NOMO-1 (cell line): Measurements from ENCODE around the gene SLC38A10.
A peak's percentile ranks its signal among the peaks of the same experiment; 100 is the strongest.

ENCODE experiments used
- DNase-seq, 2 experiments: peaks; one replicate each; lab custom pipeline; 2025; ENCODE audit not compliant: unreplicated experiment in 2 of 2; lab: John Stamatoyannopoulos, UW

Gene SLC38A10

DNA sequence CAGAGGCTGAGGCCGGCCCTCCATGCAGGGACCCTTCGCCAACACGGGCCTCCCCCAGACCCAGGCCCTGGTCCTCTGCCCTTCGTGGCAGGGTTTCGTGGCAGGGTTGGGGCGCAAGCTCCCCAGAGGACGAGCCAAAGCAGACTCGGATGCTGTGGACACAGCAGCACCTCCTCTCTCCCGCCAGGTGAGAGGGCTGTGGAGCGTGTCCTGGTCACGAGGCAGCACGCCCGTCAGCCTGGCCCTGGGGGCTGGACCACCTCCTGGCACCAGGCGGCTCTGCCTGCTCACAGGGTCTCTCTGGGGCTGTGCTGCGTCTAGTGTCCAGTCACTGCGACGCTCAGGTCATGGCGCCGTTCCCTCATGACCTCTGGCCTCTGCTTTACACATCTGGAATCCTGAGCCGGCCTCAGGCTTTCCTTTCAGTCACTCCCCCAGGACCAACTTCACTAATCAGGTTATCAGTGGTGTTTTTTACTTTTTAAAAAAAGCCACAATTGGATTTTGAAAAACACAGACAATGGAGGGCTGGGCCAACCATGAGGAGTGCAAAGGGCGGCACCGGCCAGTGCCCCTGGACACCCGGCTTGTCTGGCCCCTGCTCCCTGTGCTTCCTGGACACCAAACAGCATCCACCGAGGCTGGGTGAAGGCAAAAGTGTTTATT, 50.6 kb downstream of the SLC38A10 start:
- DNase-seq, result no peak

DNA sequence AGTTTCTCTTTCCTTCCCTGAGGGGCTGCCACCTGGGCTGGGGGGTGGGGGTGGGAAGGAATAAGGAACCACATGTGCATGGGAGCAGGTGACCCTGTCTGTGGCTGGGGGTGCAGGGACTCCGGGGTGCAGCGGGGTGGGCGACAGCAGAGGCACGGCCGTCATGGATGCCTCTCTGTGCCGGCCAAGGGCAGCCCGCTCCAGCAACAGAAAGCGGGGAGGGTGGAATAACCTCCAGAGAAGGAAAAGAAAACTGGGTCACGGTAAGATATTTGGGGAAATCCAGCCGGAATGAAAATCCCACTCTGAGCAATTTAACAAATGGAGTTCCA, 51.8 kb downstream of the SLC38A10 start:
- no peak for DNase-seq

DNA sequence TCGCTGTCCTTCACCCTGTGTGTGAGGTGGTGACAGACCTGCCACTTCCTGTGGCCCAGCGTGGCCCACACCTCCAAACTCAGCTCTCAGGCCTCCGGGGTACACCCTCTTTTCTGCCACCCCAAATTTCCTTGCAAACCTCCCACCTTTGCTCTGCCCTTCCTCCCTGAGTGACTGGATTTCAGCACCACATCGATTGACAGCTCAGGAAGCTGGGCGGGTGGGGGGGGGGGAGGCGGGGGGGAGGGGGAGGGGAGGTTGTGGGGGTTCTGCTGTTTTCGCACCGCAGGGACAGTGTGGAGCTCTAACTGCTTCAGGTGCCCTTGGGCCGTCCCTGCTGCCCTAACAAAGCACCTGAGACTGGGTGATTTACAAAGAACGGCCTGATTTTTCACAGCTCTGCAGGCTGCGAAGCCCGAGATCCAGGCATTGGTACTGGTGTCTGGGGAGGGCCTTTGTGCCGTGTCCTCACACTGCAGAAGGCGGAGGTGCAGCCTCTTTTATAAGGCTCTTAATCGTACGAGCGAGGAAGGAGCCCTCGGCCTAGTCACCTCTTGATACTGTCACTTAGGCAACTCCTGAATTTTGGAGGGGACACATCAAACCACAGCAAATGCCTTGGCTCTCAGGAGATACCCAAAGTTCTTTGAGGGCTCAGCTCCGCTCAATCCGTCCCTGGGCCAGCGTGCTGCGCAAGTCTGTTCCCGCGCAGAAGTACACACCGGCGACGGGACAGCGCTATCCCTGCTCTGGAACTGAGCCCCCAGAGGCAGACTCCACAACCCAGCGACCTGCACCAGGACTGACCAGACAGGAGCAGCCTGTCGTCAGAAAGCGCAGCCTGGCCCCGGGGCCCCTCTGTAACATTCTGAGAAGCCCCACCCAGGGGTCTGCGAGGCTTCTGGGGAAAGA, 52.4 kb downstream of the SLC38A10 start:
- DNase-seq, result no peak

DNA sequence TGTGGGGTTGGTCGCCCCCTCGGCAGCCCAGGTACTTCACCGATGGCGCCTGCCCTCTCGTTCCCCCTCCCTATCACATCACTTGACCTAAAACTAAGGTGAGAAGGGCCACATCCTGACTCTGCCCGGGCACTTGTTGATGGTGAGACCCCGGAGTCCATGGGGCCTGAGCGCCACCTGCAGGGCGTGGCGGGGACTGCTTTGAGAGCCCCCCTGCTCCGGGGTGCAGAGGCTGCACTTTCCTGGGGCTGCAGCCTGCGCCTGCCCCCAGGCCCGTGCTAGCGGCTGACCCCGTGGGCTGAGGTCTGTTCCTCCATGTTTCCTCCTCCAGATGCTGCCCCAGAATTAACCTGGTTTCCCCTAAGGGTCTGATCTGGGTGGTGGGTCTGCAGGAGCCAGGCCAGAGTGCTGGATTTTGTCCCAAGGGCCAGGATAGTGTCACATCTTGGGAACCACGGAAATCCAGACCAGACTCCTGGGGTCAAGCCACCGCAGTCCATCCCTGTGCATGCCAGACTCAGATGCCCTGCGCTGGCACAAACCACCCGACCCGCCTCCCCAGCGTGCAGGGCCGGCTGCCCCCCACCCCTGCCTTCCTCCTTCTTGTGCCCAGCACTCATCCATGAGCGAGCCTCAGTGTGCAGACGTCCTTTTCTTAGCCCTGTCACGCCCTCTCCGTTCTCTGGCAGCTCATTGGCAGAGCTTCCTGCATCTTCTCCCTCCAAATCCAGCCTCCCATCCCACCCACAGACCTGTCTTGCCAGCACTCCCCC, 53.3 kb downstream of the SLC38A10 start:
- DNase-seq, result peak in 1 of 2 experiments; percentile 42

DNA sequence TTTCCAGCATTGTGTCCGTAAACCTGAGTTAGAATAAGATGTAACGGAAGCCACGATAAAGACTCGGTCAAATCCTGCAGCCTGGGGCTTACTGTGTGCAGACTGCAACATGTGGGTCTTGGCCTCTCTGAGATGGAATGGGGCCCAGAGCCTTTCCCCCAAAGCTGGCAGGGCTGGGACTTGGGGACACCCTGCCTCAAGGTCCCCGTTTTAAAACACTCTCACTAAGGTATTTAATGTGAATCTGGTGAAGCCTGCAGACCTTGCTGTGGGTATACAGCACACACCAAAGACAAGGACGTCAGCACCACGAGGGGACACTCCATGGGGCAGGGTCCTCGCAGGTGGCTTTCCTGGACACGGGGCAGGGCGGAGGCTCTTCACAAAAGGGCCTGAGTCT, 53.9 kb downstream of the SLC38A10 start:
- DNase-seq, result no peak

DNA sequence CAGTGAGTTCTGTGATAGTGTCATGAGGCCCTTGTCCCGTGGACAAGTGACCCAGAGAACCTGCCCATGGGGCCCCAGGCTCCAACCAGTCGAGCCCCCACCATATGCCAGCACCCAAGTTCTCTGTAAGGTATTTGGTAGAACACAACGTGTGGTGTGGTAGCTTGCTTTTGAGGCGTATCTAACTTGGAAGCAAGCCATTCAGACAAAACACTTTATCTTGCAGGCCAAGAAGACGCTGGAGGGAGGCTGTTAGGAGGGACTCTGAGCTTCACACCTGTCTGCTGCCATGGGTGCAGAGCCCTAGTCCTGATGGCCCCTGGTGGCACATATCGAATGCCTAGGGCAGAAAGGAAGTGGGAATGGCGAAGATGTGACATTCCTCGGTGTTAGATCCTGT, 54.3 kb downstream of the SLC38A10 start:
- DNase-seq, result no peak

DNA sequence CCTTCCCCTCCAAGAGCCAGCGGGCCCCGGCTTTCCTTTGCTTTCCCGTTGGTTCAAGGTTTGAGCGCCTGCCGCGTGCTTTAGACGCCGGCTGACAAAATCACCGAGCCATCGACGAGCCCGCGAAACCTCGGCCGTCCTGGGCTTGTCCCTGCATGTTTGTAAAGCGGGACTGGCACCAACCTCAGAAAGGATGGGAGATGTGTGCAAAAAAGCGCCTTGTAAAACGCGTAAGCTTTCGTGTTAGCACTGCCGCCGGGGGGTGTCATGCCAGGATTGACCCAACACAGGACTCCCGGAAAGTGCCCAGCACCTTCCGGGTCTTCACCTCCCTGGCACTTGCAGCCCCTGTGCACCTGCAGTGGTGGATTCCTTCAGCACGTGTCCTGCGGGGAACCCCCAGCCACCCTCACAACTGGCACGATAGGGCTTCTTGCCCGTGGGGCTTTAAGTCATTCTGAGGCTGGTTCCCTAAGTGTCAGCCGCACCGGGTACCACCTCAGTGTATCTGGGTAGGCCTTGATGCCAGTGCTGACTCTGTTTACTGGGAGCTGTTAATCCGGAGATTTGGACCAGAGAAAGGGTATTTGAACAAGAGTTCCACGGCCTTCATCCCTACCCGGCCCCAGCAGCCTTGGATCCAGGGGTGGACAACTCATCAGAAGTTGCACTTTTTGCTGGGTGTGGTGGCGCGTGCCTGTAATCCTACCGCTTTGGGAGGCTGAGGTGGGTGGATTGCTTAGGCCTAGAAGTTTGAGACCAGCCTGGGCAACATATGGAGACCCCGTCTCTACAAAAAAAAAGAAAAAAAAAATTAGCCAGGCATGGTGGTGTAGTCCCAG, 55.2 kb downstream of the SLC38A10 start:
- peak in 1 of 2 experiments; percentile 36 for DNase-seq

DNA sequence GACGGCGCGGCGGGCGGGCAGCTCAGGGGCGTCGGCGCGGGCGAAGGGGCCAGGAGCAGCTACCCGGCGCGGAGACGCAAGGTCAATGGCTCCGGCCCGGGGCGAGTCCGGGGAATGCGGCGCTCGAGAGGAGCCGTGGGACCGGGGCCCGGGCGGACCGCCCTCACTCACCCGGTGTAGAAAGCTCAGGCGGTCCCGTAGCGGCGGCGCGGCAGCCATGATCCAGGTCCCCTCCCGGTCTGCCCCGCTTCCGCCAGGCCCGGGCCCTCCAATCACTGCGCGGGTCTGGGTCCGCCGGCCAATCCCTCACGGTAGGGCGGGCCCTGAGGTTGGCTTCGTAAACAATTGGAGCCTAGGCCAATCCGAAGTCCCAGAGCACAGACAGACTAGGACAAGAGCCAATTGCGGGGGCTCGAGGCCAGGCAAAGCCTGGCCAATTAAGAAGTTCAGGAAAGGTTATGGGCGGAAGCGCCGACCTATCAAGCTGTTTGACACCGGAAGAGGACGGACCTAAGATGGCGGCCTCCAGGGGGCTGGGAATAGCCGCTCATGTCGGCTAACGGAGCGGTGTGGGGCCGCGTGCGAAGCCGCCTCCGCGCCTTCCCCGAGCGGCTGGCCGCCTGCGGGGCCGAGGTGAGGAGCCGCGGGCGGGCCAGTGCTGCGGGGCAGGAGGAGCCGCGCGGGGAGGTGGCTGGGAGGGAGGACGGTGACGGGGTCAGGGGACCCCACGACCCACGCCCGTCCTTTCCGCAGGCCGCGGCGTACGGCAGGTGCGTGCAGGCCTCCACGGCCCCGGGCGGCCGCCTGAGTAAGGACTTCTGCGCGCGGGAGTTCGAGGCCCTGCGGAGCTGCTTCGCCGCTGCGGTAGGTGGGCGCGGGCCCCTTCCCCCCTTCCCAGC, 56.0 kb downstream of the SLC38A10 start, which contains the start of the genes NDUFAF8 and TEPSIN:
Gene NDUFAF8, plus strand, starts transcription at position 504 of the 899 bp plus-strand sequence. Its CDS starts 46 bp downstream, at position 550.
Gene TEPSIN, minus strand, starts transcription at position 241 of the 899 bp plus-strand sequence. Its CDS starts 22 bp downstream, at position 219.
- peak; percentile 100 for DNase-seq

DNA sequence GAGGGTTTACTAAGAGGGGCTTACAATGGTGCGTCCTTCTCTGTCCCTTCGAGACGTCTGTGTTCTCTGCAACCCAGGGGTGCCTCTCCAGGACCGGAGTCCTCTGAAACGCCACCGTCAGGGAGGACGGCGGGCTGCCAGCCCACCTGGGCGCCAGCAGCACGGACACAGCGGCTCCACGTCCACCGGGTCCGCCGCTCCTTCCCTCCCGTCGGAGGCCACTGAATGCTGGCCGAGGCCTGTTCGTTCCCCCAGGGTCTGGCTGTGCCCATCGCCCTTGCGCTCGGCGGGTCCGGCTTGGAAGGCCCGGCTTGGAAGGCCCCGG, 56.7 kb downstream of the SLC38A10 start:
- no peak for DNase-seq

DNA sequence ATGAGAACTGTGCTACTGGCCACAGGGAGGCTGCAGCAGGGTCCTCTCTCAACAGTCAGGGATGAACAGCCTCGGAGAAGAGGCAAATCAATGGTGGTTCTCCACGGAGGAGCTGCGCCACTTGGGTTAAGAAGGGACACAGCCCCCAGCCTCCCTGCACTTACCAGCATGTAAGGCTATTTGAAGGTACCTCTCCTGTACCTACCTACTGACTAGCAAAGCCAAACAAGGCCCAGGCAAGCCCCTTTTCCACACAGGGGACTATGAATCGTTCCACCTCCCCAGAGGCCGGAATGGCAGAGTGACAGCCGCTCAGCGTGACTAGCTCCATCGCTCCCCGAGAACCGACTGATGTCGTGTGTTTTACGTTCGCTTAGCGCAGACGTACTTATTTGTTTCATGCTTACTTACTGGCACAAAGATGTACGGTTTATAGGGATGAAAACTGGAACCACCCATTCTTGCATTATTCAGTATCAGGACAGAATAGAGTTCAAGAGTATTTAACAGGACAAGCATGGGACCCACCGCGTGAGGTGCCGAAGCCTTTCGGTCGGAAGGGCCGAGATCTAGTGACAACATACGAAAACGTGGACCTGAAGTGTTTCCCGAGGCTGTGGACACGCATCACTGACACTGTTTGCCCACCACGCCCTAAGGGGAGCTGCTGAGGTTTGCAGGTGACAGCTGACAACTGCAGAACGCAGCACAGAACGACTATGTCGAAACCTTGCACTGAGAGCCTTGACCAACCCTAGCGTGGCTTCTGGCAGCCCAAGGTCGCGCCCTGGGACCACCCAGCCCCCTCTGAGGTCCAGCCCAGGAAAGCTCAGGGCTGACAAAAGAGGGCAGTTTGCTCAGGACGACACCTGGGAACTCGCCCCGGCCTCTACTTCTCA, 57.3 kb downstream of the SLC38A10 start:
- DNase-seq, result no peak

DNA sequence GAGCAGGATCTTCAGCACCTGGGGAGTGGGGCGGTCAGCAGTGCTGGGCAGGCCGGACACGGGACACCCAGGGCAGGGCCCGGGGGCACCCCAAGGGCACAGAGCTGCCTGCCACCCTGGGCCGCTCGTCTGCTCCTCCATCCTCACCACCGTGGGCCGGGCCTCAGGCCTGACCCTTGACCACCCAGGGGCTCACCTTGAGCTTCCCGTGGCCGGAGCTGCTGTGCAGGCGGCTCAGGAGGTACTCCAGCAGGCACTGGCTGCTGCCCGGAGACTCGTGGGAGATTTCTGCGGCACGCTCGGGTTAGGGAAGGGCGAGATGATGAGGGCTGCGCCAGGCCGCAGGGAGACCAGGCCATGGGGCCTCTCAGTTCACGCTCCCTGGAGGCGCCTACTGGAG, 58.3 kb downstream of the SLC38A10 start:
- DNase-seq, result no peak

DNA sequence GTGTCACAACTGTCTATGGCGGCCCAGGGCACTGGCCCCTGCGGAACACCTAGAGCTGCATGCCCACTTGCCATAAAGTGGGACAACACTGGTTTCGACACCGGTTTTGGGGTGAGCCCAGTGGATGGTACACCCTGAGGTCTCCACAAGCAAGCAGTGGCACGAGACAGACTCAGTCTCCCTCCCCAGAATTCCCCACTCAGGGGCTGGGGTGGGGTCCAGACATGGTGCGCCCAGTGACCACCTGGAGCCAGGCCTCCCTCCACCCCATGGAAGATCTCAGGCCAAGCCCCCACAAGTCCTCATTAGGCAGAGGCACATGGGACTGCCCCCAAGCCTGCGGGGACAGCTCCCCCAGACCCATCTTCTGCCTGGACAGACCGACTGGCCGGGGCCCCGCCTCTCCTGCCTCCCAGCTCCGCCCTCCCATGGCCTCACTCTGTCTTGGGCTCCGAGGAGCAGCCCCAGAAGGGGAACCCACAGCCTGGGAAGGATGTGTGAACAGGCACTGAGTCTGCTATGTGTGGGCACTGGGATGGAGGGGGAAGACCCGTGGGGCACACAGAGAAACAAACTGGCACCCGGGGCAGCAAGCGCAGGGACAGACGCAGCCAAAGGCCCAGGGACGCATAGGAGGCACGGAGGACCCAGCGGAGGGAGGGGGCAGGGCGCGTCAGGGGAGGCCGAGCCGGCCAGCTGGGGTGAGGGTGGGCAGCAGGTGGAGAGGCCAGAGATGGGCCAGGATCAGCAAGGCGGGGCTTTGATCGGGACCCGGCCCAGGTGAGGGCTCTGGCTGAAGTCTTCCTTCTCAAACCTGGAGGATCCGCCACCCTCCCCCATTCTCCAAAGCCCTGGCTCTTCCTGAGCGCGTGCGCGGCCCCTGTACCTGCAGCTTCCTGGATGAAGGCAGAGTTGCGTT, 59.0 kb downstream of the SLC38A10 start:
- DNase-seq, result no peak

DNA sequence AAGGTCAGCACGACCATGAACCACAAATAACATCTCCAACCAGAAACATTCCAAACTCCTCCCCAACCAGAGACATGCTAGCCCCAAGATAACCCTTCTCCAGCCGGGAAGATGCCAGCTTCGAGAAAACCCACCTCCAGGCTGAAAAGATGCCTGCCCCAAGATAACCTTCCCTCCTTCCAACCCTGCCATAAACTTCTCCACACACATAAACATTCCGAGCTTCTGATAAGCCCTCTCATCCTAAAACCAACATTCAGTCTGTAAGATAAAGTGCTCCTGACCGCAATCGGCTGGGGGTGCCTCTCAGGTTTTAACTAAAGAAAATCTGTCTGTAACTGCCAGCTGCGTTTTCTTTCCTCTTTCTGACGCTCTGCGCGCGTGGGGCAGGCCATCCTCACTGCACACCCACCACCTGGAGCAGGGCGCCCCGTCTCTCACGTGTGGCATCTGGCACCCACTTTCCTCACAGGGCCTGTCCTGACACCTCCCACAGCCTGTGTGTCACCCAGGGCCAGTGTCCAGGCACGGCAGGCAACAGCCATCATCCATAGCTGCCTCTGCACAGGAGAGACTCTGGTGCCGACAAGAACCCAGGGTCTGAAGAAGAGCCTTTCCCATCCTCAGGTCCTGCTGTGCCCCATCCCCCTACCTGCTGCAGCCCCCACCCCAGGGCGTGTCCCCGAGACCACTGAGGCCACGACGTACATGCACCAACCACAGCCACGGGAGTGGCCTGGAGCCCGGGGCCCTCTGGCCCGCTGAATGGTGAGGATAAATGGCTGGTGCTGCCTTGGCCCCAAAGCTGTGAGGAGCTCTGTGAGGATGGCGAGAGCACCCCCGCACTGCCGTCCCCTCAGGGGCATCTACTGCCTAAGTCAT, 59.9 kb downstream of the SLC38A10 start:
- DNase-seq, result no peak

DNA sequence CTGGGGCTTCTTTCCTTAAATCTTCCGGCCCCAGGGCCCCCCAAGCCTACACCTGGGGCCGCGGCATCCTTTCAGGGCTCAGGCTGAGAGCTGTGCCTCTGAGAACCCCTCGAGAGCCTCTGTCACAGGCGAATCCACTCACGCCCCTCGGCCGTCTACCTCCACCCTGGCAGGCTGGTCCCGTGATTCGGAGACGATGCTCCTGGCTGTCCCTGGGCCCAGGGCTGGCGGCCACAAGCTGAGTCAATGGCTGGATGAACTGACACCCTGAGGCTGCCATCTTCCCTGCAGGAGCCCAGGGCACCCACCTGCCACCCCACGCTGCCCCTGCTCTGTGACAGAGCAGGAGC, 60.6 kb downstream of the SLC38A10 start:
- DNase-seq, result no peak

DNA sequence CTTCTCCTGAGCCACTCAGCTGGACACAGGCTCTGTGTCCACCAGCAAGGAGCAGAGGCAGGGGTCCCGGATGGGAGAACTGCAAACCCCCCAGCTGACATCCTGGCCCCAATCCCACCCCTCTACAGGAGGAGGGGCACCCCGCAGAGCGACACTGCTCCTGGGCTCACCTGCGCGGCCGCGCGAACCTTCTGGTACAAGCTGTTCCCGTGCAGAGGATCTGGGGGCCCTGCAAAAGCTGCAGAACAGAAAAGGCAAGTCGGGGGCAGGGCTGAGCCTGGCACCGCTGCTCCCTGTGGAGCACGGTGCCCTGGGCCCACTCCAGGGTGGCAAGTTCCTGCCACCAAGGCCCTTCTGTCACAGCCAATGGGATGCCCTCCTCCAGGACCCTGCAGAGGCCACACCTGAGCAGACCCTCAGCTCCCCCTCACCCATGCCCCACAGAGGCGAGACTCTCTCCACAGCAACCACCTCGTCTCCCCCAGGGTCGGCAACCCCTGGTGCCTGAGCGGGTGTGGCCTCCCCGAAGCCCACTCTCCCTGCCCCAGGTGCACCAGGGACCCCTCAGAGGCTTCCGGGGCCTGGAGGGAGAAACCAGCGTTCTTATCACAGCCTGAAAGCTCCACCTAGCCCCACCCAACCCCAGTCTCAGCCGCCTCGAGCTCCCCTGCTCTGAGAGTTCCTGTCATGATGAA, 61.1 kb downstream of the SLC38A10 start:
- no peak for DNase-seq

DNA sequence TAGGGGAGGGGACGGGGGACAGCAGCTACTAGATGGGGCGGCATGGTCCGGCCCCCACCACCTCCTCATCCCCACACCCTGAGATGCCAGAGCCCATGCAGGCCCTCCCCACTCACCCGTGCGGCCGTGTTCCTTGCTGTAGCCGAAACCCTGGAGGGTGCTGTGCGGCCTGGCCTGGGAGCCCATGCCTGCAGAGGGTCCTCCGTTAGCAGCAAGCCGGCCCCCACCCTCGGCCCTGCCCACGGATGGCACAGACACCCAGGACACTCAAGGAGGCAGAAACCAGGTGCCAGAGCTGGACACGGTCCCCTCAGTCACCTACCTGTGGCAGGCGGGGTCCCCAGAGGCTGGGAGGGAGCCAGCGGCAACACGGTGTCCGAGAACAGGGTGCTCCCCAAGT, 61.8 kb downstream of the SLC38A10 start:
- DNase-seq, result no peak
